ENCODE measurements around the gene MYO1D.
"Not testable (repeated sequence)": the region's sequence is repeated elsewhere in the genome, so short reads cannot be mapped to it uniquely, and the experiment has no call there.

Gene MYO1D

GRCh38 chr17:32821987-32822934 is 54.7 kb downstream of the MYO1D start:
- H4K5ac ChIP-seq (ENCODE audit: low read length); H3K79me1 ChIP-seq (ENCODE audit: low read length); H3K18ac ChIP-seq (ENCODE audit: low read length); H2BK120ac ChIP-seq (ENCODE audit: low read depth, low read length); H3K4me1 ChIP-seq (ENCODE audit: control insufficient read depth, low read depth, low read length); H3K56ac ChIP-seq (ENCODE audit: low read length); H2AK5ac ChIP-seq (ENCODE audit: low read length); H3K4me2 ChIP-seq (ENCODE audit: low read length); H3K27me3 ChIP-seq (ENCODE audit: insufficient read depth, low read length, poor library complexity); H3K9ac ChIP-seq (ENCODE audit: low read length); H3K36me3 ChIP-seq (ENCODE audit: control insufficient read depth, insufficient read depth, low read length); H3K4ac ChIP-seq (ENCODE audit: low read depth, low read length); H2BK15ac ChIP-seq (replicated peaks; ENCODE audit: low read depth); H3K23ac ChIP-seq (ENCODE audit: low read length); H2BK5ac ChIP-seq (ENCODE audit: low read length); DNase-seq; H3K4me3 ChIP-seq (ENCODE audit: low read length); H3K79me2 ChIP-seq (ENCODE audit: control insufficient read depth, insufficient read depth, low read length); H3K27ac ChIP-seq (ENCODE audit: low read depth, low read length); H4K8ac ChIP-seq (ENCODE audit: low read depth, low read length): not testable (repeated sequence)
- WGBS (ENCODE audit: extremely low coverage, insufficient coverage, low lambda C conversion rate), result no CpG with 5 or more reads among the region's 82 CpGs

- Histone ChIP-seq H3K4ac (ENCODE audit: low read depth, low read length) (no peak overlapping the region), H3K56ac (ENCODE audit: low read length) (no peak overlapping the region), H3K27me3 (ENCODE audit: insufficient read depth, low read length, poor library complexity) (no peaks in the 10 kb centered on the region), H3K4me2 (ENCODE audit: low read length) (no peak overlapping the region), H3K79me2 (ENCODE audit: control insufficient read depth, insufficient read depth, low read length) (no peaks in the 10 kb centered on the region), H3K79me1 (ENCODE audit: low read length) (no peaks in the 10 kb centered on the region), H2BK120ac (ENCODE audit: low read depth, low read length) (no peak overlapping the region), H3K18ac (ENCODE audit: low read length) (no peak overlapping the region), H4K5ac (ENCODE audit: low read length) (no peak overlapping the region), H2BK15ac (replicated peaks; ENCODE audit: low read depth) (no peak overlapping the region), H3K27ac (ENCODE audit: low read depth, low read length) (no peak overlapping the region), H3K36me3 (ENCODE audit: control insufficient read depth, insufficient read depth, low read length) (no peaks in the 10 kb centered on the region), H3K4me1 (ENCODE audit: control insufficient read depth, low read depth, low read length) (no peaks in the 10 kb centered on the region), H4K8ac (ENCODE audit: low read depth, low read length) (no peak overlapping the region), H2BK5ac (ENCODE audit: low read length) (no peak overlapping the region), H2AK5ac (ENCODE audit: low read length) (no peak overlapping the region), H3K23ac (ENCODE audit: low read length) (no peak overlapping the region), H3K9ac (ENCODE audit: low read length) (no peak overlapping the region), H3K4me3 (ENCODE audit: low read length) (no peak overlapping the region)
- DNase-seq, result no peak
- WGBS (ENCODE audit: extremely low coverage, insufficient coverage, low lambda C conversion rate), result no CpG with 5 or more reads among the region's 2 CpGs
Observed at GRCh38 chr17:32820440-32820839, 56.5 kb downstream of the MYO1D start.

- Histone ChIP-seq H3K9ac (ENCODE audit: low read length) (no peak overlapping the region), H4K8ac (ENCODE audit: low read depth, low read length) (no peak overlapping the region), H2BK15ac (replicated peaks; ENCODE audit: low read depth) (no peak overlapping the region), H4K5ac (ENCODE audit: low read length) (no peak overlapping the region), H3K27me3 (ENCODE audit: insufficient read depth, low read length, poor library complexity) (no peaks in the 10 kb centered on the region), H2BK120ac (ENCODE audit: low read depth, low read length) (no peak overlapping the region), H3K56ac (ENCODE audit: low read length) (no peak overlapping the region), H2BK5ac (ENCODE audit: low read length) (no peak overlapping the region), H3K4me3 (ENCODE audit: low read length) (no peak overlapping the region), H3K36me3 (ENCODE audit: control insufficient read depth, insufficient read depth, low read length) (no peaks in the 10 kb centered on the region), H3K79me1 (ENCODE audit: low read length) (no peaks in the 10 kb centered on the region), H3K18ac (ENCODE audit: low read length) (no peak overlapping the region), H2AK5ac (ENCODE audit: low read length) (no peak overlapping the region), H3K79me2 (ENCODE audit: control insufficient read depth, insufficient read depth, low read length) (no peaks in the 10 kb centered on the region), H3K4me2 (ENCODE audit: low read length) (no peak overlapping the region), H3K23ac (ENCODE audit: low read length) (no peak overlapping the region), H3K27ac (ENCODE audit: low read depth, low read length) (no peak overlapping the region), H3K4ac (ENCODE audit: low read depth, low read length) (no peak overlapping the region), H3K4me1 (ENCODE audit: control insufficient read depth, low read depth, low read length) (no peaks in the 10 kb centered on the region)
- DNase-seq, result no peak
- no CpG with 5 or more reads among the region's 2 CpGs for WGBS (ENCODE audit: extremely low coverage, insufficient coverage, low lambda C conversion rate)
Observed at GRCh38 chr17:32819787-32820186, 57.1 kb downstream of the MYO1D start.

- no peak overlapping the region for H3K4me2 ChIP-seq (ENCODE audit: low read length)
- no peak overlapping the region for H3K27ac ChIP-seq (ENCODE audit: low read depth, low read length)
- no peaks in the 10 kb centered on the region for H3K36me3 ChIP-seq (ENCODE audit: control insufficient read depth, insufficient read depth, low read length)
- H3K4ac ChIP-seq (ENCODE audit: low read depth, low read length), result no peak overlapping the region
- no peak overlapping the region for H2BK5ac ChIP-seq (ENCODE audit: low read length)
- H3K79me1 ChIP-seq (ENCODE audit: low read length), result no peaks in the 10 kb centered on the region
- no peak overlapping the region for H3K9ac ChIP-seq (ENCODE audit: low read length)
- no peak overlapping the region for H3K23ac ChIP-seq (ENCODE audit: low read length)
- no peak overlapping the region for H4K8ac ChIP-seq (ENCODE audit: low read depth, low read length)
- WGBS (ENCODE audit: extremely low coverage, insufficient coverage, low lambda C conversion rate), result no CpG with 5 or more reads among the region's 4 CpGs
- H3K4me1 ChIP-seq (ENCODE audit: control insufficient read depth, low read depth, low read length), result no peaks in the 10 kb centered on the region
- H2AK5ac ChIP-seq (ENCODE audit: low read length), result no peak overlapping the region
- no peak overlapping the region for H3K4me3 ChIP-seq (ENCODE audit: low read length)
- no peaks in the 10 kb centered on the region for H3K27me3 ChIP-seq (ENCODE audit: insufficient read depth, low read length, poor library complexity)
- no peak overlapping the region for H4K5ac ChIP-seq (ENCODE audit: low read length)
- no peak for DNase-seq
- no peak overlapping the region for H2BK120ac ChIP-seq (ENCODE audit: low read depth, low read length)
- H3K56ac ChIP-seq (ENCODE audit: low read length), result no peak overlapping the region
- no peak overlapping the region for H3K18ac ChIP-seq (ENCODE audit: low read length)
- no peak overlapping the region for H2BK15ac ChIP-seq (replicated peaks; ENCODE audit: low read depth)
- H3K79me2 ChIP-seq (ENCODE audit: control insufficient read depth, insufficient read depth, low read length), result no peaks in the 10 kb centered on the region
Observed at GRCh38 chr17:32819035-32819434, 57.9 kb downstream of the MYO1D start.

- Histone ChIP-seq H3K79me2 (ENCODE audit: control insufficient read depth, insufficient read depth, low read length) (no peaks in the 10 kb centered on the region), H3K4ac (ENCODE audit: low read depth, low read length) (no peak overlapping the region), H4K5ac (ENCODE audit: low read length) (no peak overlapping the region), H3K79me1 (ENCODE audit: low read length) (peaks cover 1% of the 10 kb centered on the region), H3K18ac (ENCODE audit: low read length) (no peak overlapping the region), H2AK5ac (ENCODE audit: low read length) (no peak overlapping the region), H2BK120ac (ENCODE audit: low read depth, low read length) (no peak overlapping the region), H2BK5ac (ENCODE audit: low read length) (no peak overlapping the region), H3K56ac (ENCODE audit: low read length) (no peak overlapping the region), H3K4me3 (ENCODE audit: low read length) (no peak overlapping the region), H4K8ac (ENCODE audit: low read depth, low read length) (no peak overlapping the region), H3K27me3 (ENCODE audit: insufficient read depth, low read length, poor library complexity) (no peaks in the 10 kb centered on the region), H3K36me3 (ENCODE audit: control insufficient read depth, insufficient read depth, low read length) (no peaks in the 10 kb centered on the region), H2BK15ac (replicated peaks; ENCODE audit: low read depth) (no peak overlapping the region), H3K4me2 (ENCODE audit: low read length) (no peak overlapping the region), H3K9ac (ENCODE audit: low read length) (no peak overlapping the region), H3K27ac (ENCODE audit: low read depth, low read length) (no peak overlapping the region), H3K4me1 (ENCODE audit: control insufficient read depth, low read depth, low read length) (no peaks in the 10 kb centered on the region), H3K23ac (ENCODE audit: low read length) (no peak overlapping the region)
- WGBS (ENCODE audit: extremely low coverage, insufficient coverage, low lambda C conversion rate), result no CpG with 5 or more reads among the region's 3 CpGs
- no peak for DNase-seq
Observed at GRCh38 chr17:32815460-32815859, 61.5 kb downstream of the MYO1D start.

GRCh38 chr17:32814836-32815235 is 62.1 kb downstream of the MYO1D start:
- H2BK15ac ChIP-seq (replicated peaks; ENCODE audit: low read depth), result no peak overlapping the region
- no peak overlapping the region for H2BK5ac ChIP-seq (ENCODE audit: low read length)
- no peaks in the 10 kb centered on the region for H3K4me1 ChIP-seq (ENCODE audit: control insufficient read depth, low read depth, low read length)
- H3K56ac ChIP-seq (ENCODE audit: low read length), result no peak overlapping the region
- H3K4me3 ChIP-seq (ENCODE audit: low read length), result no peak overlapping the region
- H3K23ac ChIP-seq (ENCODE audit: low read length), result no peak overlapping the region
- no peaks in the 10 kb centered on the region for H3K27me3 ChIP-seq (ENCODE audit: insufficient read depth, low read length, poor library complexity)
- H4K8ac ChIP-seq (ENCODE audit: low read depth, low read length), result no peak overlapping the region
- peaks cover 1% of the 10 kb centered on the region for H3K79me1 ChIP-seq (ENCODE audit: low read length)
- no peak overlapping the region for H4K5ac ChIP-seq (ENCODE audit: low read length)
- no peak overlapping the region for H2AK5ac ChIP-seq (ENCODE audit: low read length)
- no peak overlapping the region for H3K4me2 ChIP-seq (ENCODE audit: low read length)
- H3K4ac ChIP-seq (ENCODE audit: low read depth, low read length), result no peak overlapping the region
- no peaks in the 10 kb centered on the region for H3K36me3 ChIP-seq (ENCODE audit: control insufficient read depth, insufficient read depth, low read length)
- H3K79me2 ChIP-seq (ENCODE audit: control insufficient read depth, insufficient read depth, low read length), result no peaks in the 10 kb centered on the region
- no CpG with 5 or more reads among the region's 7 CpGs for WGBS (ENCODE audit: extremely low coverage, insufficient coverage, low lambda C conversion rate)
- H3K9ac ChIP-seq (ENCODE audit: low read length), result no peak overlapping the region
- no peak overlapping the region for H3K18ac ChIP-seq (ENCODE audit: low read length)
- no peak overlapping the region for H2BK120ac ChIP-seq (ENCODE audit: low read depth, low read length)
- H3K27ac ChIP-seq (ENCODE audit: low read depth, low read length), result no peak overlapping the region
- DNase-seq, result no peak
